ENCODE data around the gene CNGA3. TPM values are rescaled to one million over a fixed set of nuclear protein-coding genes. Genes with fewer than 3 reads are reported as not detected.

Gene CNGA3
- total and polyA plus RNA-seq, 2 of the 8 experiments (the other 6 are each of a cell fraction or from before 2014, with no cell fraction given): 0.02 TPM; not detected in 1

DNA sequence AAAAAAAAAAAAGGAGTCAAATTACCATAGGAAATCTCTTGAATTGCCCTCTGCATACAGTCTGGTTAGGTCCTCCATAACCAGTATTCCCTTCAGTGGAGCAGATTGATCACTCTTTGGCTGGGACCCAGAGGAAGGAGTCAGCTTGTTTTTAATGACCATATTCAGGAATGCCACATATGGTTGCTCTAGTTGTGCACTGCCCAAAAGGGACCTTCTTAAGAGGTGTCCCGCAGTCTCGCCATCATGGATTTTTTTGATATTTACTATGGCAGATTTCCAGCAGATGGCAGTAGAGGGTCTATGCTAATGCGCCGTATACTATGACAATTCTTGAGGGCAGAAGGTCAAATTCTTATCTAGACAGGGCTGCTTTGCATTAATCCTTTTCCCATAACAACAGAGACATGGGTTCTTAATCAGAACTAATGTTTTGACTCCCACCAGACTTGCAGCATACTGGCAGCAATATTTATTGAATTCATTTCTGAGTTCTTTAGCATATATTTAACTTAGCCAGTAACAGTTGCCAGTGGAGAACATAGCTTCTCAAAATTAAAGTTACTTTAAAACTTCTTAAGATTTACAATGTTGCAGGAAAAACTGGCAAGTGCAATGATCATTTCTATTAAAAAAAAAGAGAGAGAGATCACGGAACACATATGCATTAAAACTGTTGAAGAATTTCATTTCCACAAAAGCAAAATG, 66.6 kb downstream of the CNGA3 start (continued):
- no peak for TF ChIP-seq SP2 (IDR thresholded peaks at IDR 0.05; ENCODE audit: low read length)
- no peak for TF ChIP-seq TBP (IDR thresholded peaks at IDR 0.05; ENCODE audit: low read depth, low read length)
